Measurements from ENCODE around the gene ATP1B4. TPM values are rescaled to one million over a fixed set of nuclear protein-coding genes. Genes with fewer than 3 reads are reported as not detected.

Gene ATP1B4
- polyA plus RNA-seq, 1 donor: 0.05 TPM

DNA sequence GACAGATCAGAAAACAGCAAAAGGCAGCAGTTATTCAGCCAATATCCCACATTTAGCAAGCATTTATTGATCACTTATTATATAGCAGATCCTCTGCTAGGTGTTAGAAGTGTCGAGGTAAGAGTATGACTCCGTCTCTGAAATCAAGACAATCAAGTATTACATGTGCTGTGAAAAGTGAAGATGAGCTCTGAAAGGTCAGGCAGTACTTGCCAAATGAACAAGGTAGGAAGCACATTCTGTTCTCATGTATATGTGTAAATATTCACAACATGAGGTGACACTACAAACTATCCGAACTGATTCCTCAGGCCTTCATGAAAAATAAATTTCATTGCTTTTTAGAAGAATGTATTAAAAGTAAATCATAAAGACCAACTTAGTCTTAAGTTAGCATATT lies 15.3 kb downstream of the ATP1B4 start:
- no peak for DNase-seq

DNA sequence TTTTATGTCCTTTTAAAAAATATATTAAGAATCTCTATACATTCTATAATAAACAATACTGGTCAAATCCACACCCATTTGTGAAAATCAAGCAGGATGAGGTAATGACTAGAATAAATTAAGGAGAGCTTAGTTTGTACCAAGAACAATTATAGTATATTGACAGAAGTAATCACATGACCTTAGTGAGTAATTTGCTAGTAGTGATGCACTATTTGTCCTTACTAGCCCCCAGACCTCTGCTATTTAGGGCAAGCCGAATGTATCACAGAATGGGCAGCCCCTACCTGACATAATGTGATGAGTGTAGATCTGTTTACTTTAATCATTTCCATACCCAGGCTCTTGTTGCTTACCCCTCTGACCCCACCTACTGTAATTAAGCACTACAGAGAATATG lies 15.8 kb downstream of the ATP1B4 start:
- no peak for DNase-seq

DNA sequence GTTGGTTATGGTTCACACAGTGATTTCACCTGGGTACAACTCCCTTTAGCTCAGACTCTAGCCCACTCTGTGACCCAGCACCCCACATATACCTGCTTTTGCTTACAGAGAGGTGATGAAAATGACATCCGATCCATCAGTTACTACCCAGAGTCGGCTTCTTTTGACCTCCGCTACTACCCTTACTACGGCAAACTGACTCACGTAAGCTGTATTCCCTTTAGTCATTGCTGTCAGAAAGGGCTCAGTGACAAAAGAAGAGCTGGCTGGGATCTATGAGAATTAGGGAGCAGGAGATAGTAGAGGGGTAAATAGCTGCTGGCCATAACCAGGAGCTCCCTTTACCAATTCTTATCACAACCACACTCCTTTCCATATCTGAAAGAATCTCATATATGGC lies 16.7 kb downstream of the ATP1B4 start:
- DNase-seq: no peak

DNA sequence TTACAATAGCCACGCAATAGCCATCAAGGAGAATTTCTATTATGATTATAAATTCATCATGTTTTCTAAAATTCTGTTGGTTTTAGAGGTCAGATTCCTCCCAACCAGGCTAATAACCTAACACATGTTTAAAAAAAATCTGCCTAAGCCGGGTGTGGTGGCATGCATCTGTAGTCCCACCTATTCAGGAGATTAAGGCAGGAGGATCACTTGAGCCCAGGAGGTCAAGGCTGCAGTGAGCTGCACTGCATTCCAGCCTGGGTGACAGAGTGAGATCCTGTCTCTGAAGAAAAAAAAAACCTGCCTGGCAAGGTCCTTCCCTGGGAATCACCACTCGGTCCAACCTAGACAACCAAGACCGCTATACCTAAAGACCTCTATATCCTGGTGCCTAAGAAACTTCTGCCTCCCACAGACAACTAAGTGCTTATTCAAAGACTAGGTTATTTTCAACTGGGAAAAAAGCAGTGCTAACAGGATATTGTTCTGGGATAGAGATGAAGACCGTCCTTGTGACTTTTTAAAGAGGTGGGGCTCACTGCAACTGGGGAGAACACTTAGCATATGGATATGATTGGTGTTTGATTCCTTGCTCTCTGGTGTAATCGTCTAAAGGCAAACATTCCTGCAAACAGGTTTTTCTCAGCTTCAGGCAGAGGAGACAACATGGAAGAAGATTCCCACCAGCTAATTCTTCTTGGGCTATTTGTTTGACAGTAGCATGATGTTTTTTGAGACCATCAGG lies 18.2 kb downstream of the ATP1B4 start:
- no peak for DNase-seq

DNA sequence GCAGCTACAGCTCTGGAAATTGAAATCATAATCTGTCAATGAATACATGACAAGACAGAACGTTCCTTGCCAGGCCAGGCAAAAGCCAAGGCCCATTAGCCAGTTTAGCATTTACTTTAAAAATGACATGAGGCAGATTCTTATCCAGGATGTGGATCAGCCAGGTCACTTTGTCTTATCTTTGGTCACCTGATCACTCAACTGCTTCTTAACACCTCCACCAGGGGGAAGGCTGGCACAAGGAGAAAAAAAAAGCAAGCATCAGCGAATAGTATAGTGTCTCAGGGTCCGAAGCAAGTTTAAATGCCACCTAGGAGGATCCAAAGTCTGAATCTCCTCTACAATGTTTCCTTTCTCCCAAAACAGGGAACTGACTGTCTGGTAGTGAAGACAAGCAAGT lies 18.8 kb downstream of the ATP1B4 start:
- DNase-seq: no peak

DNA sequence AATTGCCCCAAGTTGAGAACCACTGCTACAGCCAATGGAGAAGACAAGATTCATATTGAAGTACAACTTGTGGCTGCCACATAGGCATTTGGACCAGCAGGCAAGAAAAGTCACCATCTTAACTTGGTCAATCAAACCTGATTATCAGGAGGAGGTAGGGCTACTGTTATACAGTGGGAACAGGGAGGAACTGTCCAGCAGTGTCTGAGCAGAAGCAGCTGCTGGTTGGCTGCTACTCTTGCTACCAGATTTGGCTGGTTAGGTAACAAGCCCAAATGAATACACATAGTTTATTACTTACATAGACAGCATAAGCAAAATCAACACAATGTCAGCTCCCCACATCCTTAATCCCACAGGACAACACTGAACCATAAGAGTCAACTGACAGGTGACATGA lies 39.4 kb downstream of the ATP1B4 start:
- no peak for DNase-seq

DNA sequence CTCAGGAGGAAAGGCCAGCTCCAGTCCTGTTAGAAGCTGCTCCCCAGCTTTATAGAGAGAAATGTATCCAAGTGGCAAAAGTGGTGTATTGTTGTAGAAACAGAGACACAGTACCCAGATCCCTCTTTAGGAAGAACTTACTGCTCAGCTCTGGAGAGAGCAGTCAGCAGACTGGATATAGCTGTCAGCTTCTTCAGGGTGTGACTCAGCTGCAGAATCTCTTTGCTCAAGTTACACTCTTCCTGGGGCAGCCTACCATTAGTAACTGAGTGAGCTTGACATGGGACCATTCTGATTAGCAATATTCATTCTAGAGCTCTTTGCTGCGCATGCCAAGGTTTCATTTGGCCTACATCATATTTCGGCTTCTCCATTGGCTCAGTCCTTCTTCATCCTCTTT lies 40.5 kb downstream of the ATP1B4 start:
- no peak for DNase-seq

DNA sequence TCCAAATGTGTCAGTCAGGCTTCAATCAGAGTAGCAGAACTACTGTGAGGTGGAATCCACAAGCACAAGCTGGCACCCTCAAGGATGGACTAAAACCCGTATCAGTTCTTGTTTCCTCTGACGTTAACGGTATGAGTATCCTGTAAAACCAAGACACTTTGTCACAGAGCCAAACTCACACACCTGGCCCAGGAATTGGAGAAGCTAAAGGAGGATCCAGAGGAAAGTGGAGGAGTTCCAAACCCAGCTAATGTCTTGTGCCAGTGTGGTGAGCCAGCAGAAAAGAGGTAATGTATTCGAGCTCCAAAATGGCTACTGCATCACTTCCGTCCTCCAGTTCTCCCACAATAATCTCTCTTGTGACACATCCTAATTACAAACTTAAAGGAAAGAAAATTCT lies 44.7 kb downstream of the ATP1B4 start:
- no peak for DNase-seq

DNA sequence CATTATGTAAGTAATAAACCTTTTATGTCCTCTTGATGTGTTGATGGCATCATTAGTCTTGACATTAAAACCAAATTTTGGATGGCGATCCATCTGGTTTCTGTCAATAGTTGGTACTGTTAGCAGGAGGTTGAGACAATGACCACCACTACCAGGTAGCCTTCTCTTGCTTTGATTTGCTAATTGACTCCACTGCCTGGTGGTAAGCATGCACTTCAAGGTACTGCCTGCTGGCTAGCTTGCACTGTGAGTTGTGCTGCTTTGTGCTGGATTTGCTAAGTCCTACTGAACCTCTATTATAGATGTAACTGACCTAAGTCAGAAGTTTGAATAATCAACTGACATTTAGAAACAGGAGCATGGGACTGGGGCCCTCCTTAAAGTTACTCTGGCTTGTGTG lies 46.3 kb downstream of the ATP1B4 start:
- no peak for DNase-seq

DNA sequence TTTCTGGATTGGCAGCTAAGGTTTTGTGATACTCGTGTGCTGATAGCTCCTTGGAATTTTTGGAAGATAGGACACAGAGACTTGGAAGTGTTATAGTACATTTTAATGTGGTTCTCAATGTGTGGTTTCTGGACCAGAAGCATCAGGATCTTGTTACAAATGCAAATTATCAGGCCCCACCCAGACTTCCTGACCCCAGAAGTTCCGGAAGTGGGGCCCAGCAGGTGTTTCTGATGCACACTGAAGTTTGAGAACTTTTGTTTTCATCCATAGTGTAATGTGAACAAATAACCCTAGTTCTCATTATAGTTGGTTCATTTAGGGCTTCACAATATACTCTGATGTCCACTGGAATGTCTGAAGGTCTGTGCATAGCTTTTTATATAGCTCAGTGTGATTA lies 57.6 kb downstream of the ATP1B4 start:
- DNase-seq: no peak

DNA sequence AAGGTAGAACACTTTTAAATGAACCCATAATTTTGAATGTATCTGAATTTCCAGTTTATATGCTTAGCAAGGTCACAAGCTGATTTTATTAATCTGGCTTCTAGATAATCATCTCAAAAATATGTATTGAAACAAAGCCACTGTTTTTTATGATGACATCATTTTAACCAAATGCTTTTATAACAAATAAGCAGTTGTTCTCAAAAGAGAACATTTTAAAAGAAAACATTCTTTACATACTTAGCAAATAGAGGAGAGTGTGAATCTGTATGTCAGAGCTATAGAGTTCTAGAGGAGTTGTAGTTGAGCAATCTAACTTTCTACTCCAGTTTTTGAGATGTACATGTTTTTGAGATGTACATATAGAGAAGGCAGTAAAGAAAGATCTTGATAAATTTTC lies 64.7 kb downstream of the ATP1B4 start:
- DNase-seq: no peak

DNA sequence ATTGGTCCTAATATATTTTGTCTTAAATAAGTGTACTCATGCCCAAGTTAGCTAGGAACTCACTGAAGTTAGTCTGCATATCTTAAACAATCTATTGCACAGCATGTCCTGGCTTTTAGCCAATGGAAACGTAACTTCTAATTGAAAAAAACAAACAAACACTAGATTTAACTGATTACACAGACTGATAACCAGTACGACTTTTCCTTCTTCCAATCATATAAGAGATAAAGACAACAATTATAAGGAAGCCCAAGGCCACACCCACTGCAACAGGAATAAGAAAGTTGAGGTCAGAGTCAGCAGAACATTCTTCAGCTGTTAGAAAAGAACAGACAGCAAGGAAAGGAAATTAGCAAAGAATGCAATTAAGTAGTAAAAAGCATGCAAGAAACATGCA lies 66.4 kb downstream of the ATP1B4 start:
- no peak for DNase-seq

DNA sequence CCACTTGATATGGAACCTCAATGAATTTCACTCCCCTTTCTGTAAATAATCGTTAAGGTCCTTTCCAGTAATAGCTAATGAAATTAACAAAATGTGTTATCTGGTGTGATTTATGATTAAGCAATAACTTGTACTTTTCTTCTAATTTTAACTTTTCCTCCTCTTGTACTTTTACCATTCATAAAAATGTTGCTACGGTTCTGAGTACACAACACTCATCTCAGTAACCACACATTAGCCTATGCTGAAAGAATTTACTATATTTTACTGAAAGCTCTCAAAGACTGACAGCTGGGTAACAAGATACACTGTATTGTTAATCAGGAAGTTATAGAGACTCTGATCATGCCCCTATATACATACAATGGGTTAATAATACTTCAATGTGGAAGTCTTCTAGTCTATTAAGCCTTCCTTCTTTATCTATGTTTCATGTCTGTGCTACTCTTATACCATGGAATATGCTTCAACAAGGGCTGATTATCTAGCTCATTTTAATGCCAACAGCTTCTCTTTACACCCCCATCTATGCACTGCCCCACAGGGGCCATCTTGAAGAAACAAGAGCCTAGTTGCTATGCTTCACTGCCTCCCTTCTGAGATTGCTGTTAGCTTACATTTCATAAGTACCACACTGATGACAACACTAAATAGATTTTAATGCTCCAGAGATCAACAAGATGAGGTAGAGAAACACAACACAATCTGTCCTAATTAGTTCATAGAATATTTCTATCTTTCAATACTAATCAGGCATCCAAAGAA lies 68.1 kb downstream of the ATP1B4 start:
- DNase-seq: no peak

Other genes starting within 250 kb of the ATP1B4 start
- gene RHOXF1, start 246.2 kb upstream of the ATP1B4 start, polyA plus RNA-seq (ENCODE audit: insufficient read length): 3.0 TPM
- 0.12 TPM for gene RHOXF2, start 203.5 kb upstream of the ATP1B4 start, polyA plus RNA-seq (ENCODE audit: insufficient read length)
- 27.0 TPM for gene ZBTB33, start 111.3 kb upstream of the ATP1B4 start, polyA plus RNA-seq (ENCODE audit: insufficient read length)
- gene TMEM255A, start 50.6 kb upstream of the ATP1B4 start, polyA plus RNA-seq (ENCODE audit: insufficient read length): 0.27 TPM
- 167 TPM for gene LAMP2, start 107.2 kb downstream of the ATP1B4 start, polyA plus RNA-seq (ENCODE audit: insufficient read length)
- 86.6 TPM for gene CUL4B, start 198.9 kb downstream of the ATP1B4 start, polyA plus RNA-seq (ENCODE audit: insufficient read length)
- gene MCTS1, start 242.0 kb downstream of the ATP1B4 start, polyA plus RNA-seq (ENCODE audit: insufficient read length): 61.9 TPM

All from left kidney (tissue), 2 donors.